DMS 273 (cell line): ENCODE data around the gene APOBEC3F.
"Not testable (repeated sequence)": the region's sequence is repeated elsewhere in the genome, so short reads cannot be mapped to it uniquely, and the experiment has no call there.

Experiments used
- DNase-seq: peaks from one replicate; lab custom pipeline; 2025; ENCODE audit not compliant: unreplicated experiment; lab: John Stamatoyannopoulos, UW

The APOBEC3F gene

DNA sequence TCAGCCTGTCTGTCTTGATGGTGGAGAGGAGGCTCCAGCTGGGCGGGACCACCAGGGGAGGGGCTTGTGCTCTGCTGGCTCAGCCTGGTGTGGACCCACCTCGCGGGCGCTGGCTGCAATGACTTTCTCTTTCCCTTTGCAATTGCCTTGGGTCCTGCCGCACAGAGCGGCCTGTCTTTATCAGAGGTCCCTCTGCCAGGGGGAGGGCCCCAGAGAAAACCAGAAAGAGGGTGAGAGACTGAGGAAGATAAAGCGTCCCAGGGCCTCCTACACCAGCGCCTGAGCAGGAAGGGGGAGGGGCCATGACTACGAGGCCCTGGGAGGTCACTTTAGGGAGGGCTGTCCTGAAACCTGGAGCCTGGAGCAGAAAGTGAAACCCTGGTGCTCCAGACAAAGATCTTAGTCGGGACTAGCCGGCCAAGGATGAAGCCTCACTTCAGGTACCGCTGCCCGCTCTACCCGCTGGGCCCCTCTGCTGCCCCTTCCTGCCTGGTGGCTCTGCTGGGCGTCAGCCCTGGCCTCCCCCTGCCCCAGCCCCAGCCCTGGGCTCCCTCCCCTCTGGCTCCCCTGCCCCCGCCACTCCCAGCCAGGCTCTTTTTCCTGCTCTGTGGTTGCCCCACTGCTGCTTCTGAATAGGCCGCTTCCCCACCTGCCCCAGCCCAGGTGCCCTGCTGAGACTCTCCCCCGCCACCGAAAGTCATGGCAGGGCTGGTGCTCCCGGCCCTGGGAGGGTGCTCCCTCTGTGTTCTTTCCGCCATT lies at the start of gene APOBEC3F:
Gene APOBEC3F, plus strand, starts transcription at position 327 of the 759 bp plus-strand sequence. Its CDS starts 97 bp downstream, at position 424.
- DNase-seq: peak; percentile 39

GRCh38 chr22:38992871-38993371 lies 47.7 kb upstream of the APOBEC3F start:
- peak; percentile 39 for DNase-seq

DNA sequence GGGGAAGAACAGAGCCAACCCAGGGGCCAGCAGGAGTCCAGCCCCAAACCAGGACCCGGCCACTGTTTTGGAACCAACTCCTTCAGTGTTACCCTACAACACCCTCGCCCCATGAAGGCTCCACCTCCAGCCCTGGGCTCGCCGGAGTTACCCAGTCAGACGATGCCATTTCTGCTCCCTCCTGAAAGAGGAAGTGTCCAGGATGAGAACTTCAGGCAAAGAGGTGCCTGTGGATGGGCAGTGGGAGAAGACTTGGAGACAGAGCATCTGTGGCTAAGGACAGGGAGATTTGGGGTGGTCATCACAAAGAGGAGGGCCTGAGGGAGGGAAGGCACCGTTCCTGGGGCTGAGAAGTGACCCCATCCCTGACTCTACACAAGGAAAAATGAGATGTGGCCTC lies 44.6 kb upstream of the APOBEC3F start:
- no peak for DNase-seq

DNA sequence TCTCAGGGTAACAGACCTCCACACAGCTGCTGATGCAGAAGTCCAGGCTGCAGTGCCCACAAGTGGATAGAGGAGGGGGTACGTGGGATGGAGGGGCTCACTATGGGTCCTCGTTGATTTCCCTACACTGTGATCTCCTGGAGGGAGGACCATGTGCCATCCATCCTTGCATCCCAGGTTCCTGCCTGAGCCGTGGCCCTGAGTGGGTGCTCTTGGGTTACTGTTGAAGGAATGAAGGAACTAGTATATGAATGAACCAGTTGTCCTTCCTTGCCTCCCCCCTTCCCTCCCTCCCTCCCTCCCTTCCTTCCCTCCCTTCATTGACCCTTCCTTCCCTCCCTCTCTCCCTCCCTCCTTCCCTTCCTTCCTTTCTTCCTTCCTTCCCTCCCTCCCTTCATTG lies 43.1 kb upstream of the APOBEC3F start:
- no peak for DNase-seq

- peak; percentile 70 for DNase-seq
These were observed 37.5 kb upstream of the APOBEC3F start for GRCh38 chr22:39003165-39003638.

GRCh38 chr22:39007177-39007576 lies 33.5 kb upstream of the APOBEC3F start:
- no peak for DNase-seq

DNA sequence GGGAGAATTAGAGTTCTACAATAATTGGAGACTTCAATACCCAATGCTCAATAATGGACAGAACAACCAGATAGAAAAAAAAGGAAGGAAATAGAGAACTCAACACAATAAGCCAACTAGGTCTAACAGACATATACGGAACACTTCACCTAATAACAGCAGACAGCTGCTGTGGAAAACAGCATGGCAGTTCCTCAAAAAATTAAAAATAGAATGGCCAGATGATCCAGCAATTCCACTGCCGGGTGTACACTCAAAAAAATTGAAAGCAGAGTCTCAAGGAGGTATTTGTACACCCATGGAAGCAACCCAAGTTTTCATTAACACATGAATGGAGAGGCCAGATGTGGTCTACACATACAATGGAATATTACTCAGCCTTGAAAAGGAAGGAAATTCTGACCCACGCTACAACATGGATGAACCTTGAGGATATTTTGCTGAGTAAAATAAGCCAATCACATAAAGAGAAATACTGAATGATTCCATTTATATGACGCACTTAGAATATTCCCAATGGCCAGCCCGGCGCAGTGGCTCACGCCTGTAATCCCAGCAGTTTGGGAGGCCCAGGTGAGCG lies 32.3 kb upstream of the APOBEC3F start:
- DNase-seq: not testable (repeated sequence)

DNA sequence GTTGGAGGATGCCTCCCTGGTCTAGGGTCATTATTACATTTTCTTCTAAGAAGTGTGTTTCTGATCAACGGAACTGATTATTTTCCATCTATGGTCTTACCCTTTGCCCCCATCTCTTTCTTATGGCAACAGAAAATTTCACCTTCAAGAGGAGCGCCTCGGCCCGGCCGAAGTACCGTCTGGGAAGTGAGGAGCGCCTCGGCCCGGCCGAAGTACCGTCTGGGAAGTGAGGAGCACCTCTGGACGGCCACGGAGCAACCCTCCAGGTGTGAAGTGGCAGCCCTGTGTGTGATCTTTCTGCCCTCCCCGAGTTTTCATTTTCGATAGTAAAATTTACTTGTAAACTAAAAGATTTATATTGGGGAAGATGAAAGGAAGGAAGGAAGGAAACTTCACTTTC lies 29.7 kb upstream of the APOBEC3F start:
- DNase-seq: no peak

- no peak for DNase-seq
These were observed 27.8 kb upstream of the APOBEC3F start for GRCh38 chr22:39012533-39013511.

DNA sequence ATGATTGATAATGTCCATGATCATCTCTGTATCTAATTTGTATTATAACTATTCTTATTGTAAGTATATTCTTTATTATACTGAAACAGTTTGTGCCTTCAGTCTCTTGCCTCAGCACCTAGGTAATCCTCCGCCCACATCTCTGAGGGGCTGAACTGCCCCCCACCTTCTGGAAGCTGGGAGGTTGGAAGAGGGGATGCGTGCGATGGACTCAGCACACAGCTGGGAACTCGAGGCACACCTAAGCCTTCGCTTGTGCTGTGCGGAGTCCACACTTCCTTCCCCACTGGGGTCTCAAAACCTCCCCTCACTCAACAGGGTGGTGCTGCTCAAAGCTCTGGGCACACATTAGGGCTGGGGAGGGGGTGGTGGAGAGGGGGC lies 27.1 kb upstream of the APOBEC3F start:
- DNase-seq: not testable (repeated sequence)

GRCh38 chr22:39013942-39014722 lies 26.5 kb upstream of the APOBEC3F start, which contains the start of gene APOBEC3C:
Gene APOBEC3C, plus strand, starts transcription at chr22:39014257. Its CDS starts 106 bp downstream, at chr22:39014363.
- DNase-seq: peak; percentile 63

- DNase-seq: not testable (repeated sequence)
These were observed 25.9 kb upstream of the APOBEC3F start for GRCh38 chr22:39014723-39015121.

- no peak for DNase-seq
These were observed 24.1 kb upstream of the APOBEC3F start for GRCh38 chr22:39016592-39016991.

- no peak for DNase-seq
These were observed 22.9 kb upstream of the APOBEC3F start for GRCh38 chr22:39017596-39018365.

GRCh38 chr22:39020021-39020651 lies 20.5 kb upstream of the APOBEC3F start:
- peak; percentile 13 for DNase-seq

DNA sequence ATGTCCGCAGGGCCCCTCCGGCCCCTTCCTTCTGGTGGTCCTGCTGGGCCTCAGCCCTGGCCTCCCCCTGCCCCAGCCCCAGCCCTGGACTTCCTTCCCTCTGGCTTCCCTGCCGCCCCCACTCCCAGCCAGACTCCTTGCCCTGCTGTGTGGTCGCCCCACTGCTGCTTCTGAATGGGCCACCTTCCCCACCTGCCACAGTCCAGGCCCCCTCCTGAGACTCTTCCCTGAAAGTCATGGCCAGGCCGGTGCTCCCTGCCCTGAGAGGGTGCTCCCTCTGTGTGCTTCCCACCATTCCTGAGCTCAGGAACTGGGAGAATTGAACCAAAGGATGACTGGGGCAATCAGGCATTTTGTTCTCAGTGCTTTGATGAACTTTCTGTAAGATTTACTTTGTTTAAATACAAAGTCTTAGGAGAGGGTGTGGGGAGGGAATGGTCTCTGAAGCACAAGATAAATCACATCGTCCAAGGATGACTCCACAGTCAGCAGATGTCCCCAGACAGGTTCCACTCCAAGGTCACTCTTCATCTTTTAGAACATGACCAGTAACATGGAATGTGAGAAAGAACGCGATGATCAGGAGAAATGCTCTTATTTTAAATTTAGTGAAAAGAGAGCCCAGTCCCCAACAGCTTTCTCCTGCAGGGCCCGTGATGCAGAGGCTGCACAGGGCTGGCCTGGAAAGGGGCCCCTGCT lies 19.0 kb upstream of the APOBEC3F start:
- DNase-seq: no peak

DNA sequence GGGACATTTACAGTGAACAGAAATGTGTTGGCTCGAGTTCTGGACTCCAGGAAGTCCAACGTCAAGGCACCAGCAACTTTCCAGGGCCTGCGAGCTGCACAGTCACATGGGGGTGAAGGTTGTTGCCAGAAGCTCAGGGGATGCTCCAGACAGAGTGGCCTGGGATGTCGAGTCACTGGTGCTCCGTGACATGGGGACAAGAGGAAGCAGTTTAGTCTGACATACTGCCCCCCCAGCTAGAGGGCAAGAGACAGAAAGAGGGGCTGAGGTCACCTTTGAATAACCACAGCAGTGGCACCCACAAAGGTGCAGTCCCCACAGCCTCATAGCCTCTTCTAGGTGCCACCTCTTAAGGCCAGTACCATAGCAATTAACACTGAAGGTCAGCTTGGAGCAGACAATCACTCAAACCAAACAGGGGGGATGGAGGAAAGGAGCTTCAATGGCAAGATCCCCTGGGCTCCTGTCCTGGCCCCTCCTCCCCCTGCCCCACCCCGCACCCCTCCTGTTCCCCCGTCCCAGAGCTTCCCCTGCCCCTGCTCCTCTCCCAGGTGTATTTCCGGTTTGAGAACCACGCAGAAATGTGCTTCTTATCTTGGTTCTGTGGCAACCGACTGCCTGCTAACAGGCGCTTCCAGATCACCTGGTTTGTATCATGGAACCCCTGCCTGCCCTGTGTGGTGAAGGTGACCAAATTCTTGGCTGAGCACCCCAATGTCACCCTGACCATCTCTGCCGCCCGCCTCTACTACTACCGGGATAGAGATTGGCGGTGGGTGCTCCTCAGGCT lies 15.9 kb upstream of the APOBEC3F start:
- no peak for DNase-seq
